Activated CD4-positive, CD25-positive, alpha-beta regulatory T cell treated with anti-CD3 and anti-CD28 coated beads, Interleukin-2, amount 50 U/mL, for 72 hours (primary cell): ENCODE measurements around the gene CTTN.
"Not testable (repeated sequence)": the region's sequence is repeated elsewhere in the genome, so short reads cannot be mapped to it uniquely, and the experiment has no call there.

Experiments
- DNase-seq: peaks from one replicate; pipeline ENCODE4 v3.0.0; 2021

Gene CTTN

DNA sequence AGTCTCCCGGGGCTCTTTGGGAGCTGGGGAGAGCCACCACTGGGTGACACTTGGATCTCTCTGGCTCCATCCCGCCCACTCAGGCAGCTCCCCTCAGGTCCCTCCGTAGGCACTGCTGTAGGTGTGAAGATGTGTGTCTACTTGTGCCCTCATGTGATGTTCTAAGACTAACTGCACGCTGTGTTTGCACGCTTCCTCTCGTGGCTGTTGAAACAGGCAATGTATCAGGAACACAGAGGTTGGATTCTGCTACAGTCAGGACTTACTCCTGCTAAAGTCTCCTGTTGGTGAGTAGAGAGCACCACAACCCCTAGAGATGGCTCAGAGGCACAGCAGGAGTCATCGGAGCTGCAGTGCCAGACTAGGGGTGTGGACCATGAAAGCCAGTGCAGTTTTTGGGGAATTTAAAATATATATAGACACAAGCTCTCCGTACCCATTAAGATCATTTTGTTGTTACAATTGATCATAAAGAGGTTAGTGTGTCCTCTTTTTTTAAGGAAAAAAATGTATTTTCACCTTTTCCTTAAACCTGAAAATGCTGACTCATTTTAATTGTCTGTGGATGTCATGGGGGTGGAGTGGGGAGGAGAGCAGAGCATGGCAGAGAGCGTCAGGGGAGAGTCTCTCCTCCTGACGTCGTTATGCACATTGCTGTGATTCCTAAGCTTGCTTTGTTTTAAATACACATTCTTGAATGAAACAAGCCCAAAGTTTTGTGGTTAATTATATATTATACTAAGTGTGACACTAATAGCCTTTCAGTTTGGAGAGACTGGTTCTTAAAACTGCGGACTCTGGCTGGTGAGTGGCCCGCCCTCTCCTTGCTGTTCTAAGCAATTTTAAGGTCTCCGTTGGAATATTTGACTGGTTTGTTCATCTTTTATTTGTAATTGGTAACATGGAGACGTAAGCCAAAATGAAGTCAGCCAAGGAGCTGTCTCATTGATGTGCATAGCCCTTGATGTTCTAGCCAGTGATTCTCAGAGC is 16.2 kb upstream of the CTTN start:
- DNase-seq = no peak

DNA sequence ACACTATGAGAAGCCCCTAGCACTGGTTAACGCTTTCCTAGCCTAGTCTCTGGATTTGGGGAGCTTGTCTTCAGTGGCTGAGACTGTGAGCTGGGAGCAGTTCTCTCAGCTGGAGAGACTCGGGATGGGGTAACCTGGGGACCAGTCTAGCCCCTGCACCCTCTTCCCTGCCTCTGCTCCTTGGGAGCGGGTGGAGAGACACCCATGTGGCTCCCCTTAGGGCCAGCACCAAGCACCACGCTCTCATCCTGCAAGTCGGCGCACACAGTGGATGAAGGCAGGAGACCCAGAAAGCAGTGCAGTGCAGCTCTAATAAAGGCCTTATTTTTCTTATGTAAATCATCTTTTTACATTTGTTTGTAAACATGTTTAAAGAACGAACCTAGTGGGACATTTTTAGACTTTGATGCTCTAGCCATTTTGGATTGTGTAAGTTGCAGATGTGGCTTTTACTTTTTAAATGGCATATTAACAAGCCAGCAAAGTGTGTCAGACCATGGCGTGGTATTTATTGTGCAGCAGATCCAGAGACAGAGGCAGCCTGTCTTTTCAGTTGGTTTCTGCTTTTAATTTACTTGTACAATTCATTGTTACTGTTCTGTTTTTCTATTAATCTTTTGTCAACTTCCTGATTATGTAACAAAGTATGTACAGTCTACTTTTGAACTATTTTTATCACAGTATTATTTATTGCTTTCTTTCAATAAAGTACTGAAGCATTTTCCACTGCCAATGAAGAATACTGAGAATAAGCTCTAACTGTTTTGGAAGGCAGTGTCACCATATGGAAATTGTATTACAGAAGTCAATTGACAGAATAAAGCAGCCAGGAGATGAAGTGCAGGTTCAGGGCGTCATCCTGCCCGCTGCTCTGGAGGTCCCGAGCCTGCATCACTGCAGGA is 14.4 kb upstream of the CTTN start:
- DNase-seq = no peak

DNA sequence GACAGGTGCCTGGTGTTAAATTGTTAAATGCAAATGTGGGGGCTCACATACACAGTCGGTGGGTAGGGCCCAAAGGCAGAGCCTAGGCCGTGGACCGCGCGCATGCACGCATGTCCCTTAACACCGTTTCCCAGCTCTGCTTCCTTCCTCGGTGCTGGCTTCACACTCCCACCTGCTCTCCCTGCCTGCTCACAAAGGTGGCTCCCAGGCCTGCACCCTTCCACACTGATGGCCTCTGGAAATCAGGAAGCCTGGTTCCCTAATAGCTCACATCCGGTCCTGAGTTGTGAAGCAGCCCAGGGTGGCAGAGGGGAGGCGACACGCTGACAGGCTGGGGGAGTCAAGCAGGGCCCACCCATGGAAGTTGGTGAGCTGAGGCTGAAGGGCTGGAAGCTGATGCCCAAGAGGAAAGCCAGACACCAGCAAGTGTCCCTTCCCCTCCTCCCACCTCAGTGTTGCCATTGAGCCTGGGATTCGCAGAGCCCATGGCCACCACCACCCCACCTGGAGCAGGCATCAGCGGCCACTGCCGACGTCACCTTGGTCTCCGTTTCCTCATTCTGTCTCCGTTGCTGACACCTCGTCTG is 13.7 kb upstream of the CTTN start:
- DNase-seq = no peak

DNA sequence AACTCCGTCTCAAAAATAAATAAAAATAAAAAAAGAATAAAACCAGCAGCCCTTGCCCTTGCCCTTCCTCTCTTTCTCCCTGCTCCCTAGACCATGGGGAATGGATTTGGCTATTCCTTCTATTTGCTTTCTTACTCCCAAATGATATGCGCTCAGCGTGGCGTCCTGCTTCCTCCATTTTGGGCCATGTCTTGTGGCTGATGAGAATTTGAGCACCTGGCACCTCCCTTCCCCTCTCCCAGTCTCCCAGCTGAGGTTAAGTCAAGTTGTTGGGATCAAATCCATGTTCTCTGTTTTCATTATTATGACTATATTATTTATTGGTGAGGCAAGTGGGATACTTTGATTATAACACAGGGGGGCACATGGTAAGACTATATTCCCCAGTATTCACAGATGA is 10.8 kb upstream of the CTTN start:
- no peak for DNase-seq

DNA sequence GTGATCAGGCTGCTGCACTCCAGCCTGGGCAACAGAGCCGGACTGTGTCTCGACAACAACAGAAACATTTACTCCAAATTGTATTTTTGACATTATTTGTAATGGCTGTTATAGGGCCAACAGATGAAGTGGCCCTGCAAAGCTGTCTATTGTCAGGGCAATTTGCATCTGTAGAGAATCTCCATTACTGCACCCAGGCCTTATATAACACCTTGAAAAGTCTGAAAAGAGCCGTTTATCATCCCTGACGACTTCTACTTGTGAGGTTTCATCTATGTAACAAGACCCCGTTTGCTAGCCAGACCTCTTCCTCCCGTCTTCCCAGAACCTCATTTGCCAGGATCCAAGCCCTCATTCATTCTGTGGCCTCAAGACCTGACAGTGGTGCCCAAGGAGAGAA is 9.1 kb upstream of the CTTN start:
- DNase-seq = no peak

DNA sequence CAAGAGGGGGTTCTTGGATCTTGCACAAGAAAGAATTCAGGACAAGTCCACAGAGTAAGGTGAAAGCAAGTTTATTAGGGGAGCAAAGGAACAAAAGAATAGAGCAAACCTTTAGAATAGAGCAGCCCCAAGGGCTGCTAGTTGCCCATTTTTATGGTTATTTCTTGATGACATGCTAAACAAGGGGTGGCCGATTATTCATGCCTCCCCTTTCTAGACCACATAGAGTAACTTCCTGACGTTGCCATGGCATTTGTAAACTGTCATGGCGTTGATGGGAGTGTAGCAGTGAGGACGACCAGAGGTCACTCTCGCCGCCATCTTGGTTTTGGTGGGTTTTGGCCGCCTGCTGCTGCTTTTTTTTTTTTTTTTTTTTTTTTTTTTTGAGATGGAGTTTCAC is 7.4 kb upstream of the CTTN start:
- DNase-seq = not testable (repeated sequence)

DNA sequence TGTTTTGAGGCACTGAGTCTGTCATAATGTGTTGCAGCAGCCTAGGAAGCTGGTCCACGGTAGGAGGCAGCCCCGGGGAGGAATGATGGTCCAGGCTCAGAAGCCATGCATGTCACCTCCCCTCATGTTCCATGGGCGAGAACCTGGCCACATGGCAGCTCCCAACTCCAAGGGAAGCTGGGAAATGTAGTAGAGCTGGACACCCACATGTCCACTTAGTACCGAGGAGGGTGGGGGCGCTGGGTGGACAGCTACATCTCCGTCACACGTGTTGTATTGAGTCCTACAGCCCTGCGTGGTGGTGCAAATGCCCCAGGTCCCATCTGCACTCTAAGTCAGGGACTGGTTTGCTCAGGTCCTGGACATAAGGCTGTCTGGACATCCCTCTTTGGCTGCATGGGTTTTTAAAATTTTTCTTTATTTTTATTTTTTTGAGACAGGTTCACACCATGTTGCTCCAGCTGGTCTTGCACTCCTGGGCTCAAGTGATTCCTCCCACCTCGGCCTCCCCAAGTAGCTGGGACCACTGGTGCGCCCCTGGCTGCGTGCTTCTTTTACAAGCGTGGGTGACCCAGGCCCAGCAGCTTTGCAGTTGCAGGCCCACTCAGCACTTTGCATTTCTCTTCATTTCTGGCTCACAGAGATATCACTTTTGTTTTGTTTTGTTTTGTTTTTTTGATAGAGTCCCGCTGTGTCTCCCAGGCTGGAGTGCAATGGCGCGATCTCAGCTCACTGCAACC is 3.9 kb upstream of the CTTN start:
- DNase-seq = no peak

DNA sequence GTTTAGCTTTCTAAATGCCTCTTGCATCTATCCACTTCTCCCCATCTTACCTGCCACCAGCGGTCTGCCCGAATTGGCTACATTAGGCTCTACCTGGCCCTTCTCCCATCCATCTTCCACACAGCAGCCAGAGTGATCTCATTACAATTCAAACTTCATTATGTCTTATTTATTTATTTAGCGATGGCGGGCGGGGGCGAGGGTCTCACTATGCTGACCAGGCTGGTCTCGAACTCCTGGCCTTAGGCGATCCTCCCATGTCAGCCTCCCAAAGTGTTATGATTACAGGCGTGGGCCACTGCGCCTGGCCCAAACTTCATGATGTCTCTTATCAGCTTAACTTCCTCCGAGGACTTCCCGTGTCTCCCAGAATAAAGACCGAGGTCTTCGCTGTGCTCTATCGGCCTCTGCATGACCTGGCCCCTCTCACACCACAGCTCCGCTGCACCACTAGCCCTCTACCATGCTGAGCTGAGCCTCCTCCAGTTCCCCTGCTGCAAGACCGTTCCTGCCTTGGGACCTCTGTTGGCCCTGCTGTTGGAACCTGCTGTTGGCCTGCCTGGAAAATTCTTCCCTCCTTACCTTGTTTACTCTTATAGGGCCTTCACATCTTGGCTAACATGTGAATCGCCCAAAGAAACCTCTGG is 870 bp upstream of the CTTN start:
- no peak for DNase-seq

DNA sequence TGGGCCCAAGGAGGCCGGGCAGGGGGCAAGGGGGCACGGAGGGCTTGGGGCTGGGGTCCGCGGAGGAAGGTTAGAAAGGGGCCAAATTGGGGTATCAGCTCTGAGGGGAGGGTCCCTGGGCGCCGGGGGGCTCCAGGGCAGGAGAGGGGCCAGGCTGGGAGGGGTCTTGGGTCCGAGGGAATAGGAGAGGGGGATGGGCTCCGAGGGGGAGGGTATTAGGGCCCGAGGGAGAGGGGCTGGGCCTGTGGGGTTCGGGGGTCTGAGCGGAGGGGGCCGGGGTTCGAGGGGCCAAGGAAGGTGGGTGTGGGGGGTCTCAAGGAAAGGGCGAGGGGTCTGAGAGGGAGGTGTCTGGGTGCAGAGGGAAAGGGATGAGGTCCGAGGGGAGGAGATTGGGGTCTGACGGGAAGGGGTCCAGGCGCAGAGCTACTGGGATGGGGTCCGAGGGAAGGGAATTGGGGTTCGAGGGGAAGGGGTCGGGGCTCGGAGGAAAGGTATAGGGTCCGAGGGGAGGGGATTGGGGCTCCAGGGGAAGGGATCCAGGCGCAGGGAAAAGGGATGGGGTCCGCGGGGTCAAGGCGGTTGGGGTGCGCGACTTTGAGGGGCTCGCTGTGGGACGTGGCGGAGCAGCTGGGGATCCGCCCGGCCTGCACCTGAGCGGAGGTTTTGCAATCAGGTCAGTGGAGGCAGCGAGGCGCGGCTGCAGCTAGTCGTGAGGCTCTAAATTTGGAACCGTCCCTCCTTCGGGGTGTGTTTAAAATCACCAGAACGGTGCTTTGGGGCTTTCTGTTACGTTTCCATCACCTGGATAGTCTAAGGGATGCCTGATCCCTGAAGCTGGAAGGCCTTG is 728 bp downstream of the CTTN start:
- no peak for DNase-seq

DNA sequence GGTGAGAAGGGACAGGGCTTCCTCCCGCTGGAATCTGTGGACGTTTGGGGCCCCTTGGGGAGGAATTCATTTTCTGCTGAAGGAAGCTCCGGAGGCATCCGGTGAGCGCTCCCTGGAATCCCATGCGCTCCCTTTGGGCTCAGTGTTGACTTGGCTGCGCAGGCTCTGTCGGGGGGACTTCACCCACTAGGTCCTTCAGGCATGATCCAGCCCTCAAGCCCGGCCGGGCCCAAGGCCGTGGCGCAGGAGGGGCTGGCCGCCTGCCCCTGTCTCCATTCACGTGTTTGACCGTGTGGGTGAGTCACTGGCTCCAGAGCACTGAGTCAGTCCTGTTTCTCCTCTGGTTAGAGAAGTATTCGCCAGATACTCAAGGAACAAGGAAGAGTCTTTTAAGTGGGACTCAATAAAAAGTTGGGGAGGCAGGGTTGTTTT is 1.4 kb downstream of the CTTN start:
- DNase-seq = no peak

DNA sequence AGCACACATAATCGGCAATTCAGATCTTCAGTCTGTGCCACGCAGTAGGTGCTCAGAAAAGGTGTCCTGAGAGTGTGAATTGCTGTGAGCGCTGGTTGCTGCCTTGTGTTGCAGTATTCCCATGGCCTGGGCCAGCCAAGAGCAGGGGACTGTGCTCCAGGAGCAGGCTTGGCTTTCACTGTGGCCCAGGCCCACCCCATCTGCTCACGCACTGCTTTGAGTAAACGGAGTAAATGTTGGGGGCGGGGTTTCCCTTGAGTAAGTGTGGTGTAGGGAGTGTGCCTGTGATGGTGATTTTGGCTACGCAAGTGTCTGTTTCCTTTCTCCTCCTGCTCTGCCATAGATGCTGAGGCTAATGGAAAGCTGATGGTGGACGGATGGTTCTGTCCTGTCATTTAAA is 2.3 kb downstream of the CTTN start:
- no peak for DNase-seq

DNA sequence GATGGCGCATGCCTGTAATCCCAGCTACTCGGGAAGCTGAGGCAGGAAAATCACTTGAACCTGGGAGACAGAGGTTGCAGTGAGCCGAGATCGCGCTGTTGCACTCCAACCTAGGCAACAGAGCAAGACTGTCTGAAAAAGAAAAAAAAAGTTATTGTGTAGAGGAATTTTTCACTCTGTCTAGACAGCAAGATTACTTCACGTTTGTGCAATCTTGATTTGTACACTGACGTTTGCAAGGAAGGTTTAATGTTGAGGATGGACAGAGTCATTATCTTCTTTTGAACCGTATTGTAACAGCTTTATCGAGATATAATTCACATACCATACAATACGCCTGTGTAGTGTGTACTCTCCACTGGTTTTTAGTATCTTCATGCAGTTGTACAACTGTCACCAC is 3.7 kb downstream of the CTTN start:
- no peak for DNase-seq

DNA sequence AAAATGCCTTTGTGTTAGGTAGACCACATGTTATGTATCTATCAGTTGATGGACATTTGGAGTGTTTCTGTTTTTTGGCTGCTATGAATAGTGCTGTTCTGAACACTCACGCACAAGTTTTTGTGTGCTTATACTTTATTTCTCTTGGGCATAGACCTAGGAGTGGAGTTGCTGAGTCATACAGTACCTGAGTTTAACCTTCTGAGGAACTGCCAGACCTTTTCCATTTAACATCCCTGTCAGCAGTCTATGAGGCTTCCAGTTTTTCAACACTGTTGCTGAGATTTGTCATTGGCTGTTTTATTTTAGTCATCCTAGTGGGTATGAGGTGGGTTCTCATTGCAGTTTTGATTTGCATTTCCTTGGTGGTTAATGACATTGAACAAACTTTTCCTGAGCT is 4.4 kb downstream of the CTTN start:
- no peak for DNase-seq

DNA sequence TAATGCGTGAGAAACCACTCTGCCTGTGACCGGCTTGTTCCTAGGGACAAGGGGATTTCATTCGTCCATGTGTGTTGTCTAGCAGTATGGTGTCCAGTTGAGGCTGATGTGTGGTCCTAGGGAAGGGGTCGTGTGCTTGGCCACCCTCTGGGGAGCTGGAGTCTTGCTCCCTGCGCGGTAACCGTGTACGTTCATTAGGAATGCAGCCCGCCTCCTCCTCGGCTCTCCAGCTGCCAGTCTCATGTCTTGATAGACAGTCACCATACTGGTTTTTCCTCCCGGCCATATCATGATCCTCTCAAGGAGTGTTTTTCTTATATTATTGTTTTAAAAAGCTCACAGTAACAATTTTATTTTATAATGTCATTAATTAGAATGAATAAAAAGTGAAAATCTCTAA is 5.9 kb downstream of the CTTN start:
- DNase-seq = no peak

DNA sequence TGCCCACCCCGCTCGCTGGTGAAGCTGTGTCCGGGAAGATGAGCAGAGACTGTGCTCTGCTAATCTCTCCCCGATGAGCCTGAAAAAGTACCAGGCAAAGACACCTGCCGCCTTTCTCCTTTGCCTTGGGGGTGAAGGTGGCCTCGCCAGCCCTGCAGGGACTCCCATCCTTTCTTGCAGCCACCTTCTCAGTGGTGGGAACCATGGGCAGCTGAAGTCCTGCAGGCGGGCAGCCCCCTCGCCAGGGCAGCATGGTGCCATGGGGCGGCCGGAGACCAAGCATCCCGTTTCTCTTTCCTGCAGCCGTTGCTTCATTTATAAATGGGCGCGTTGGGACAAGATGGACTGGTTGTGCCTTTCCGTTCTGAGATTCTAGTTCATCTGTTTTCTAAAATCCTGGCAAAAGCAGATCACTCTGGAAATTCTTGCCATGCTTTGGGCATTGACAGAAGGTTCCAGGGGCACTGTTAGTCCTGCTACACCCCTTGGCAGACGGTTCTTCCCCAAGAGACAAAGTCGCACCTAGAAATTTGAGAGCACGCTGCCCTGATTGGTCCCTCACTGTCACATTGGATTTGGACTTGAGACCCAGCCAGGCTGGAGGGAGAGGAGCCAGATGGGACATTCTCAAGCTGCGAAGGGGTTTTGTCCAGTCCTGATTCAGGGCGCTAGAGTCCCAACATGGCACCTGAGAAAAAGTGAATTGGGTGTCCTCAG is 7.5 kb downstream of the CTTN start:
- no peak for DNase-seq

DNA sequence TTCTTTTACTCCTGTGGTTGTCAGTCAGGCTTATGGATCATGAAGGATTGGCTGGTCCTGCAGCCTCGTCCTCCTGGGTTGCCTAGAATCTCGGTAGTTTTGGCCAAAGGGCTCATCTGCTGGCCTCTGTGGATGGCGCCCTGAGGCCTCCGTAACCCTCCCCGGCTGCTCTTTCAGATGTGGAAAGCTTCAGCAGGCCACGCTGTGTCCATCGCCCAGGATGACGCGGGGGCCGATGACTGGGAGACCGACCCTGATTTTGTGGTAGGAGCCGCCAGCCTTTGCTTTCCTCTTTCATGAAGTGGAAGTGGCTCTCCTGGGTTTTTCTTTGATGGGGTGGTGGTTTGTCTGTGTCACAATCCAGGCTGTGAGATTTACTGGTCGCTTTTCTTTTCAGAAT is 8.8 kb downstream of the CTTN start:
- no peak for DNase-seq

DNA sequence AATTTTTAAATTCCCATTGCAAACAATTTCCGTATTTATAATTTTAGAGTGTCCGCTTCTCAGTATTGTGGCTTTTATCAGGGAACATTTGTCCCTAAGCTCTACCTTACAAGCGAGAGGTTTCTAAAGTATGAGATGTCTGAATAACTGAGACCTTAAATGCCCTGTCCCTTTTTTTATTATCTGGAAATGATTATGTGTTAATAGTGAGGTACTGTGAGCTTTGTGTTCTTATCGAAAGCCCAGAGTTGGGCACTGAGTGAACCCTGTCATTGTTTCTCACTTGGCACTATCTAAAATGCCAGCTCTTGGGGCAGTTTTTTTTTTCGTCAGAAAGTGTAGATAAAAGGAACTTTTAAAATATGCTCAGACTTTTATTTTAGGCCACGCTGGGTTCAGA is 9.5 kb downstream of the CTTN start:
- DNase-seq = no peak

DNA sequence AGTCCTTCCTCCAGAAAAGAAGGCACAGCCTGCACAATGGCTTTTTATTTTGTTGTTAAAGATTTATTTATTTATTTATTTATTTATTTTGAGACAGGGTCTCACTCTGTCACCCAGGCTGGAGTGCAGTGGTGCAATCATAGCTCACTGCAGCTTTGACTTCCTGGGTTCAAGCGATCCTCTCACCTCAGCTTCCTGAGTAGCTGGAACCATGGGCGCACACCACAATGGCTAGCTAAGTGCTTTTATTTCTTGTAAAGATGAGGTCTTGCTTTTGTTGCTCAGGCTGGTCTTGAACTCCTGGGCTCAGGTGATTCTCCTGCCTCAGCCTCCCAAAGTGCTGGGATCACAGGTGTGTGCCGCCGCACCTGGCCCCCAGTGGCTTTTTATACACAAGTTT is 10.0 kb downstream of the CTTN start:
- not testable (repeated sequence) for DNase-seq

DNA sequence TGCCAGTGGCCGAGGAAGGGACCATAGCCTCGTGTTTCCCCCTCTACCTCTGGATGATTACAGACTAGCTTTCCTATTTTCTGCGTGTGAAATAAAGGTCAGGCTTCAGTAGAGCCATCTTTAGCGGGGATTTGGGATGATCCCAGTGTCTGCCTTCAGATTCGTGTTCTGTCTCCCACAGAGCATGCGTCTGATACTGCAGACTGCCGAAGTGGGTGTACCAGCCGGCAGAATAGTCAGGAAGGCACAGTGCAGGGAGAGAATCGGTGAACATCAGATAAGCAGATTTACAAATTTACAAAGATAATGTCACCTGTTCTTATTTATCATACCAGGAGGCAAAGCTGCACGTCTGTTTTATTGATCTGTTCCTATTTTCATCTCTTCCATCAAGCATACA is 11.1 kb downstream of the CTTN start:
- DNase-seq = no peak

DNA sequence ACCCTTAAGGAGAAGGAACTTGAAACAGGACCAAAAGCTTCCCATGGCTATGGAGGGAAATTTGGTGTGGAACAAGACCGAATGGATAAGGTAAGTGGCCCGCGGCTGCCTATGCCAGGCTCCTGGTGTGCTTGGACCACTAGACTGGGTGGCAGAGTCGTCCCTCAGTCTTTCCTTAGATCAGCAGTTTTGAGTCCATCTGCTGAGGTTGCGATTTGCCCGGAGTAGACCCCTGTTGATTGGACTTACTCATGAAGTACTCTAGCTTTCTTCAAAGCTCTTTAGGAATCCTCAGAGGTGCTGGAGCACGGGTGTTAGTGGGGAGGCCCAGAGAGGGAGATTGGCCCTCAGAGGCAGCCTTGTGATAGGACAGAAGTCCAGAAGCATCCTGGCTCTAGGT is 11.5 kb downstream of the CTTN start:
- DNase-seq = no peak
